GM11168 (cell line): ENCODE results near the gene CCBE1.

Experiments
- in situ Hi-C: fragments of 300-500 bp; cut with MboI; formaldehyde crosslinking; loops from one replicate; pipeline ENCODE4 v1.12.0; 2022; ENCODE audit warnings: low sequenced_read_pairs; ENCODE audit not compliant: unreplicated experiment

Gene CCBE1

DNA sequence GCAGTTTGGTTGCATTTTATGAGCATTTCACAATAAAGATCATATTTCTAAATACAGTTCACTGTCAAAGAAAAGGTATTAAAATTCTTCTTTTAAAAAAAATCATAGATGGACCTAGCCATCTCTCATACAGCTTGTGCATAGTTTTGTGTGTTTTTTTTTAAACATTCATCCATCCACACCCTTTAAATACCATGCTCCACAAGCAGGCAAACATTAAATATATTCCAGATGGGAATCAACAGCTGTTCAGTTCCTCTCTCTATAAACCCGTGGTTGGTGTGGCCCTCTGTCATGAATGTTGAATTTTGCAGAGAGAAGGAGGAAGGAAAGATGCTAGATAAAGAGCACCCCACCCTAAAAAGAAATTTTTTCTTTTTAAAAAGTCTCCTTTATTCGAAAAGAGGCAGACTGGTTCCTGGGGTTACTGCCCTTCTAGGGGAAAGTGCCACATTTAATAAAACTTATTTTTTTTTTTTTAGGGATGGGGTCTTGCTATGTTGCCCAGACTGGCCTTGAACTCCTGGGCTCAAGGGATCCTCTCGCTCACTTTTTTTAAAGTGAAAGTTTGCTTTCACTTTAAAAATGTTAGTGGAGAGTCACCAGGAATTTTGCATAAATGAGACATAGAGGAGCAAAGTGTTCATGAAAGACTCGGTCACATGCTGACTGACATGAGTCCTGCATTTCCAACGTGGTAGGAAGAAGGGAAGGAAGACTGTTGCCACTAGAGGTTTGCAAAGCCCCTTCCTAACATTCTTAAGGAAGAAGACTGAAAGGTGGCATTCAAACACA, 264.2 kb downstream of the CCBE1 start:
- in situ Hi-C loops, result no loop called here

DNA sequence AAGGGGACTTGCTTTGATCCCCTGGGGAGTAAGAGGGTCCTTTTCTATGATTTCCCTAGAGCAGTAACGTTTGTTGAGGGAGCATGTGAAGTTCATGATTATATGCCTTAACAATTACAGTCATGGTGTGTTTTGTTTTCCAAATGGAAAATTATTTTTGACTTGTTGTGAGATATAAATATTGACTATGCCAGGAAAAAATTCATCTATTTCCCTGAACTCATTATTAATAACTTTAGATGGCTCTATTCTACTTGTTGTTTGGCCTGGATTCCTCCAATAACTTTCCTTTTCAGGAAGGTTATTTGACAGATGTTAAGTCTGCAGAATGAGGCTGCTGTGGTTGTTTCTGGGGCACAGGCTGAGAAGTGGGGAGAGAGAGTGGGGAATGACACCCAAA, 266.1 kb downstream of the CCBE1 start:
- in situ Hi-C loops, result no loop called here

DNA sequence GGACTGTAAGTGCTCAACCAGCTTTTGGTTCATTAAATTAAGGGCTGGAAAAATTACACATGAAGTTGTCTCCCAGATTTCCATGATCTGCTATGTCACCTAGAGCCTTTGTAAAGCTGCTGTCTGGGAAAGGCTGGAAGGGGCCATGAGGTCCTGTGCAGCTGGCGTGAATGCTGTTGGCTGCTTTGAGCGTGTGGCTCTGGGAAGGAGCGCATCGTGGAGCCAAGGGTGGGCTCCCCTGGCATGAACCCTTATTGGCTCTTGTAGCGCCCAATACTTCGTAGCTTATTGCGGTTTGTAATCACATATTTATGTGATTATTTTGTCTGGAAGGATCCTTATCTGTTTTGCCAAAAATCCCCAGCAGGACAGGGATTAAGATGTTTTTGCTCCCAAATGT, 267.6 kb downstream of the CCBE1 start:
- in situ Hi-C loops, result no loop called here

DNA sequence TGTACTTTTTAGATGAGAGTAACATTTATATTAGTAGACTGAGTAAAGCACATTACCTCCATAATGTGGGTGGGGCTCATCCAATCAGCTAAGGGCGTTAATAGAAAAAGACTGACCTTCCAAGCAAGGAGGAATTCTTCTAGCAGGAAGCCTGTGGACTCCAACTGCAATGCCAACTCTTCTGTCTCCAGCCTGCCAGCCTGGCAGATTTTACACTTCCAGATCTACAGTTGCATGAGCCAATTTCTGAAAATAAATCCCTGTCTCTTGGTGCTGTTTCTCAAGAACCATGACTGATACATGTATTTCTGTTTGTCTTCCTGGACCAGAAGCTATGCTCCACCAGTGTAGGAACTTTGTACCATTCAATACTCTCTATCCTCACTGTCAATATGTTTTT, 269.2 kb downstream of the CCBE1 start:
- in situ Hi-C loops, result no loop called here

DNA sequence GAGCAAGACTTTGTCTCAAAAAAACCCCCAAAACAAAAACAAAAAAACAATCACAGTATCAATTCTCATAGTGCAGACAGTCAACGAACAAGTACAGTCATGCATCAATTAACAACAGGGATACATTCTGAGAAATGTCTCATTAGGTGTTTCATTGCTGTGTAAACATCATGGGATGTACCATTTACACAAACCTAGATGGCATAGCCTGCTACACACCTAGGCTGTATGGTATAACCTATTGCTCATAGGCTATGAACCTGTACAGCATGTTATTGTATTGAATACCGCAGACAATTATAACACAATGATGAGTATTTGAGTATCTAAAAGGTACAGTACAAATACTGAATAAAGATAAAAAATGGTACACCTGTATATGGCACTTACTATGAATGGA, 270.4 kb downstream of the CCBE1 start:
- in situ Hi-C loops, result no loop called here

DNA sequence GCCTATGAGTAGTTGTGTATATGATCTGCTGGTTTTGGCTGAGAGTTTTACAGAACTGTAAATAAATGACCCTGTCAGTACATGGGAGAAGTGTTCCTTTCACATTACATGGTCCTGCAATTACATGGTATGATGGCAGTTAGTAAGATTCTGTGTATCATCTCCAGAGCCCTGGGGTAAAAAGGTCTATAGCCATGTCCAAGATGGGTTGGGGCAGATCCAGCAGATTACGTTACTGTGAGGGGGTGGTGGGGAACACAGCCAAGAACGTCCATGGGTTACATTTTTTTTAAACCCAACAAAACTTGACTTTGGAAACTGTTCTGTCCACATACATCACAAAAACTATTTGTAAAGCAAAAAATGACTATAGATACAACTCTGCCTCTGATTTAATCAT, 274.0 kb downstream of the CCBE1 start:
- in situ Hi-C loops, result no loop called here

DNA sequence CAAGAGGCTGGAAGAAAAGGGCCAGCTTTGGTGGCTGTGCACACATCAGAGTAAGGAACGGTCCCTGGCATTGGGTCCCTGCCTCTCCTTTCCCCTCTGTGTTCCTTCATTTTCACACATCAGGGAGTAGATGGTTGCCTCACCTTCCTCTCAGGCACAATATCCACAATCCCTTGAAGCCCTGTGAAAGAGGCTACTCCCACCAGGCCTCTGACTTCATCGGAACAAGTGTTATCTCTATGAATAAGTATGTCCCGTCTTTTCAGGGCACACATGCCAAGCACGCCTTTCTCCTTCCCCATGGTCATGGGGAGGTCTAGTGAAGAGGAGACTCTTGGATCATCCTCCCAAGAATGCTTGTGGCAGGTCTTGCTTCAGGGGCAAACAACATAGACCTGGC, 277.0 kb downstream of the CCBE1 start:
- in situ Hi-C loops, result no loop called here

DNA sequence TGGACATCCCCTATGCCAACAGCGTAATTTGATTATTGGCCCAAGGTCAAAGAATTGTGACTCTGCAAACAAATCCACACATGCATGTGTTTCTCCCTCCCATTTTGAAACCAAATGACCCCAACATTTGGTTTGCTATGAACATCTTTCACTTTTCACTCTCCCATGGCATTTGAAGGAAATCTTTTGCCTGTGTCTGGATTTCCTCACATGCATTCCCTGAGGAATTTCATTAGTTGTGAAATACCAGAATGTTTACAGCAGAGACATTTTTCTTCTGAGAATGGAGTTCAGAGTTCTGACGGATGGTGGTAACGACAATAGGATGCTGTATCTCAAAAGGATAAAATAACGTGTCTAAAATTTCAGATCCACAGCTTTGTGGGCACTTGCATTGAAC, 277.8 kb downstream of the CCBE1 start:
- in situ Hi-C loops, result no loop called here

DNA sequence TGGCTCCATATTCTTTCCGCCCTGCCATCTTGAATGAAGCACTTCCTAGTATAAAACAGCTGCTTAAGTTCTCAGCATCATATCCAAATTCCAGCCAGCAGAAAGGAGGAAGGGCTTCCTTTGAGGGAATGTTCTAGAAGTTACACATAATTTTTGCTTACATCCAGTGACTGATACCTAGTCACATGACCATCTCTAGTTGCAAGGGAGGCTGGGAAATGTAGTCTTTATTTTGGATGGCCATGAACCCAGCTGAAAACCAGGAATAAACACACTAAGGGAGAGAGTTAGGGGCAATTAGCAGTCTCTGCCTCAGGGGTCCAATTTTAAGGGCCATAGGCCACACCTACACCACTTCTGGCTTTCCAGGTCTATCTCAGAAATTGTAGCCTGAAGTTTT, 280.4 kb downstream of the CCBE1 start:
- in situ Hi-C loops, result no loop called here

DNA sequence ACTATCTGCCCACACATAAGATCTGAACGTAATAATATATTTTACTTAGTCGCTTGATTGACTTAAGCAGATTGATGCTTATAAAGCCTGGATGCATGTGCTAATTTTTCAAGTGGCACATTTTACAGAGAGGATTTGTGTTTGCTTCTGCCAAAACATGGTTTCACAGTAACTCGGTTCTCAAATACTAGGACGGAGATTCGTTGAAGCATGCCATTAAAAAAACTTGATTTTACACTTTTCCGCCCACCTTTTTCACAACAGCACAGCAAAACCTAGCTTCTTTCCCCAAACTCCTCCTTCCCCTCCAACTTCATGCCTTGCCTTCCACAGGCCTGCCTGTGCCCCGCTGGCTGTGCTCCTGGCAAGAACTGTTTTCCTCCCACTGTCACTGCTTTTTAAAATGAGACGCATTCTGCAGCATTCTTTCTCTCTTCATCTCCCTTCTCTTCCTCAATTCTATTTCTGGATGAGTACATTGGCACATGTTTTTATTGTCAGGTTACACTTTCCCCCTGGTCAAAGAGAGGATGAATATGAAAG, 283.0 kb downstream of the CCBE1 start:
- in situ Hi-C loops, result no loop called here

DNA sequence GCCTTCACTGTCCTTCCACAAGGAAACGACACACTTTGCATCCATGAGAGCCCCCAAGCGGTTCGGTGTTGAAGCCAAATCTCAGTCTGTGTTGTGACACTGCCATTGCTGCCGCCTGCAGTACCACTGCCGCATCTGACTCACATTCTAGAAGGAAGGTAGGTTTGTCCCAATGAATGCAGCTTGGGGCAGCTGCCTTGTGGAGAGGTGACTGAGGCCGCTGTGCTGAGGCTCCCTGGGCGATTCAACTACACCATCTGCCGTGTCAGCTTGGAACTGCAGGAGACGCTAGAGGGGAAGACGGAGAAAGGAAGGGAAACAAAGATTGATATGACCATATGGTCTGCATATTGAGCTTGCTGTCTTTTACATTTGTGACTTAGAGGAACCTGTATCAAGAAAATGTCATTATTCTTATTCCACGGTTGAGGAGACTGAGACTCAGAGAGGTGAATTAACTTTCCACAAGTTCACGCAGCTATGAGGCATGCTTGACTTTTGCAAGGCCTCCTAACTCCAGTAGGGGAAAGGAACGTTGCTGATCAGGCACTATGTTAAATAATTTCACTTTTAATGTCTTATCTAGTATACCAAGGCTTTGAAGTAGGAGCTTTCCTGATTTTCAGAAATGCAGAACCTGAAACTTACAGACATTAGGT, 294.7 kb downstream of the CCBE1 start:
- in situ Hi-C loops, result no loop called here

DNA sequence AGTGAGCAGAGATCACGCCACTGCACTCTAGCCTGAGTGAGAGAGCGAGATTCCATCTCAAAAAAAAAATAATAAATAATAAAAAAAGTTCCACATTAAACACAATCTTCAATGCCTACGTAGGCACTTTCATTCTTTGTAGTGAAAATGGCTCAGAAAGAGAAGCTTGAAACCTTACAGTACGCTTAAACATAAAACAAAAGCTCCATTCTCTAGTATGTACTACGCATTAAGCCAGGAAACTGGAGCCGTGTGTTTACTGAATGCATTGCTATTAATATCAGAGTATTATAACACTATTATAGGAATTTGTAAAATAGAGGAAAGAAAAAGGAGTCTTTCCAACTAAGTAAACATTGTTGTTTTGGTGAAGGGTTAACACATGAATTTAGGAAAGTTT, 296.8 kb downstream of the CCBE1 start:
- in situ Hi-C loops, result no loop called here

DNA sequence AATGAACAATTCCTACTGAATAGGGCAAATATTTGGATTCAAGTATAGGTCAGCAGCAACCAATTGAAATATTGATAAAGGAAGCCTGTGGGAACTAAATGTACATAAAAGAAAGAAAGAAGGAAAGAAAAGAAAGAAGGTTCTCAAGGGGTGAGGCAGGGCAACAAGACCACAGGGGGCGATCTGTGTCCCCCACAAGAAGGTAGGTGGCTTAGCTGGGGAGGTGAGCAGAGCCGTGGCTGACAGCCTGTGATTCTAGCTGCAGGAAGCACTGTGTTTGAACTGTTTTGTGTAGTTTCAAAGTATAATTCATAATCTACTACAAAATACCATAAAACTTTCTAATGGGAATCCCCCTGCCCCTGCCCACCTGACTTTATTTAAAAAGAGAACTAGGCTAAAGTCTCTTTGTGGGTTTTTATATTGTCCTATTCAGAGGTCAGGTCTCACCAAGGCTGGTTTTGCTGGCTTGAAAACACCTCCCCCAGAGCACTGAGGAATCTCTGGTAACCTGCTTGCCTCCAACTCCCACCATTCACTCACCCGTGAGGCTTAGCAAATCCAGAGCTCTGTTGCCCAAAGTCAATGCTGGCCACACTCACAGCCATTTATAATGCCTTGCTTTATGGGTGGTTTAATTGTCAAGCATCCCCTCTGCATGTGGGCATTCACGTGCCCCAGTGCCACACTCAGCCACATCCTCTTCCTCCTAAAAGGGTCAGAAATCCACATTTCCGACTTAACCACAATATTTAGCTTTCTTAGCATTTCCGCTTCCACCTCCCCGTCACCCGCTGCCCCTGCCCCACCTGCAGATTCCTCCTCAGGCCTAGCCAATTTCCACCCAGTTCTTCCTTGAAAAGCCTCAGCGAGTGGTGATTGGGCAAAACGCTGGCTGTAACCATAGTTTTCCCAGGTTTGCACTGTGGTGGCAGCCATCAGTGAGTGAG, 301.7 kb downstream of the CCBE1 start:
- in situ Hi-C loops, result no loop called here

DNA sequence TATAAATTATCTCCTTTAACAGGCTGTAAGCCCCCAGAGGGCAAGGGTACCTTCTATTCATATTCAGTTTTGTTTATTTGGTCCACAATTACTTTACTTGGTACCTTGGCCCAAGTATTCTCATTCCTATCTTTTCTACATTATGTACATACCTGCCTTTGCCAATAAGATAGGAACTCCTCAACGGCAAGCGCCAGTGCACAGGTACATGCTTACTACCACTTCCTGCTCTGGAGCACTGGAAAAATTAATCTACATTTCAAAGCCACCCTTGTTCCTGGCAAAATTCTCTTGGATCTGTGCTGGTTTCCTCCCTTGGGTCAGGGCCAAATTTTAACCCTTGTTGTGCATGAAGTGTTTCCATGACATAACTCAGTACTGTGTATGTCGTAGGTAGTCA, 303.8 kb downstream of the CCBE1 start:
- in situ Hi-C loops, result loop anchor here (5.0 kb wide), 1 partner anchor 81 kb away; no protein-coding TSS in a partner anchor

DNA sequence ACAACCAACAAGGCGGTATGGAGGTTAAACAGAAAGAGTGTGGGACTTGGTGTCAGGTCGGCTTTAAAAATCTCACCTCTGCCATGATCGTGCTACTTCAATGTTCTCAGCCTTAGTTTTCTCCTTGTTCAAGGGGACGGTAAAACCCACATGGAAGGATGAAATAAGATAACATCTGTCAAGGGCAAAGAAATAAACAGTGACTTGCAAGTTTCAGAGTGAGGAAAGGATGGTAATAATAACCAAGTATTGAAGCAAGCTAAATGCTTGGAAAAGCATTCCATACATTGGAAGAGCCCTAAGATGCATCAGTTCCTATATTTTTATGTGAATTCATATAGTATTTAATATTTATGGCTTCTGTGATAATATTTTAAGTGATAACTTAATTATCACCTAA, 308.4 kb downstream of the CCBE1 start:
- in situ Hi-C loops, result no loop called here

DNA sequence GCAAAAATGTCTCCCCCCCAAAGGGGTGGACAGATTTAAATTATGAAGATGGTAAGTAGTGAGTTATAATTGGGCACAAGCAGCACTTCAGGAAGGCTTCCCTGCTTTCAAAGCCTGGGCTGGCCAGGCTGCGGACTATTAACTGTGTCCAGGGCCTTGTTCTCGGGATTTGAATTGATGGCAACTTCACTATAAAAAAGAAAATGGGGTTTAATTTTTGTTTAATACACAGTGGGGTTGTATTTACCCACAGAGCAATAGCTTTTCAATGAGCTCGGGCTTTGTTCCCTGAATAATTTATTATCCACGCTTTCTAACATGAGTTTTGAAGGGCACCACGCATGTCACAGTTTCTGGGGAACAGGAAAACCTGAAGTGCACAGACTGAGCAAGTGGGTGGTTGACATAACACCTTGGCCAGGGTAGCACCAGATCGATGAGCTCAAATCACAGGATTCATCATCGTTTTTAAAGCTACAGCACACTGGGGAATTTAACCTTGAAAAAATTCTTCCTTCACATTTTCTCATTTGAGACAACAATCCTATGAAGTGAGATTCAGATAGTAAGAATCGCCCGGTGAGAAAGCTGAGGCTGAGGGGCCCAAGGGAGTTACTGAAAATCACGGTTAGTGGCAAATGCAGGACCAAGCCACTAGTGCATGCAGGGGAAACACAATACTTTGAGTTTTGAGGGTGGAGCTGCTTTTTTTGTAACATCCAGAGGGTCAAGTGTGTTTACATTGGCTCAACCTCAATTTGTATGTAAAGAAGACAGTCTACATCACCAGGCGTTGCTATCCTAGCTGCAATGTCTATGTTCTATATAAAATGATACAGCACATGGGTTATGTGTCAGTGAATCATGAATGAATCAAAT, 309.3 kb downstream of the CCBE1 start:
- in situ Hi-C loops, result no loop called here

DNA sequence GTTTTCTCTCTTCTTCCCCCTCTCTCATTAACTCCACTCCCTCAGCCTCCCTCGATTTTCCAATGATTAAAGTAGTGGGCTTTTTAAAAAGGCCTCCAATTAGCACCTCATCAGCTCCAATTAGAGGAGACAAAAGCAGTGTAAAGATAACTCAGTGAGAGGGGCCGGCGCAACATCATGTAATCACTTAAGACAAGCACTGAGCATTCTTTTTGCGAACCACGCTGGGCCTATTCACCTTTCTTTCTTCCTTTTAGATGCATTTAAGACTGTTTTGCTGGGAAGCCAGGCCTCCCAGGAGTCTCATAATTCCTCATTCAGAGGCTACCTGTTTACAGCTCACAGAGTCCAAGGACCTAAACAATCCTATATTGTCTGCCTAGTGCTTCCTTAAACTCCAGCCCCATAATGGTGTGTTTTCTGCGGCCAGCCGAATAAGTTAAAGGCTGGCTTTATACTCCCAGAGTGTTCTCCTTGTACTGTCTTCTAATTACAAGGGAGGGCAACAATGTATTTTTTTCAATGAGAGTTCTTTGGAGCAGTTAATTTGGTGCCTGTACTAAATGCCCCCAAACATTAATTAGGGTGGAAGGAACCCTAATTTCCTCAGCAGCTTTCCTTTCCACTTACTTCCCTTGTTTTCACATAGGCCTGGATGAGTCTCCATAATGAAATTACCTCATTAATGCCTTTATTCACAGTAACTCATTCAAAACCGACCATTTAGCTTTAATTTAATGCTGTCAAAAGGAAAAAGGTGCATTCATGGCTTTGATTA, 310.1 kb downstream of the CCBE1 start:
- in situ Hi-C loops, result no loop called here

DNA sequence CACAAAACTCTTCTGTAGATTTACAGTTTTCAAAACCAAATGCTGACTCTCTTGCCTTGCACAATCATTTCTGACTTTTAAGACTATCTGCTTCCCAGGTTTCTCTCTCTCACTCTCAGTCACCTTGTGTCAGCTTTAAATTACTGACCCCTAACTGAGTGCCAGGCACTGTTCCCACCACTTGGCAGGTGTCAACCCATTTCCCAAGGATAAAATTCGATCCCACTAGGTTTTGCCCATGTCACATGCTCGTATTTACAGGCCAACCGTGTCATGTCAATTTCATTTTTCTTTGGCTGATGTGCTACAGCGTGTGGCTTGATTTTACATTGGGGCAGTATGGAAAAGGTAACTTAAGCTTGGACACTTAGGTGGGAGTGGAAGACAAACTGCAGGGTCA, 312.0 kb downstream of the CCBE1 start:
- in situ Hi-C loops, result no loop called here

DNA sequence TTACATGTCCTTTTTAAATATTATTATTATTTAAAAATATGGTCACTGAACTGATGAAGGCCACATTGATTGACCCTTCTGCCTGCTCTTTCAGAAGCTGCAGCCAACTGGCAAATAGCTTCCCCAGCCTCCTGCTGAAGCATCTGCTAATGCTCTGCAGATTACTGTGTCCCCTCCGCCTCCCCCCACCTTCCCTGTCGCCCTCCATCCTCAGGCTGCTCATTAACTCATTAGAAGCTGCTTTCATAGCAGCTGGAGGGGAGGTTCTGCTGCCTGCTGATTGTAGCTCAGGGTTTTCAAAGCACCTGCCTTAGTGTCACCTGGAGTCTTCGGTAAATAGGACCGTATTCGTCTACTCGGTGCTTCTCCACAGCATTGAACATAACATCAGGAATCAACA, 313.4 kb downstream of the CCBE1 start:
- in situ Hi-C loops, result no loop called here
